ENCODE results near the gene PGBD5.

Gene PGBD5

DNA sequence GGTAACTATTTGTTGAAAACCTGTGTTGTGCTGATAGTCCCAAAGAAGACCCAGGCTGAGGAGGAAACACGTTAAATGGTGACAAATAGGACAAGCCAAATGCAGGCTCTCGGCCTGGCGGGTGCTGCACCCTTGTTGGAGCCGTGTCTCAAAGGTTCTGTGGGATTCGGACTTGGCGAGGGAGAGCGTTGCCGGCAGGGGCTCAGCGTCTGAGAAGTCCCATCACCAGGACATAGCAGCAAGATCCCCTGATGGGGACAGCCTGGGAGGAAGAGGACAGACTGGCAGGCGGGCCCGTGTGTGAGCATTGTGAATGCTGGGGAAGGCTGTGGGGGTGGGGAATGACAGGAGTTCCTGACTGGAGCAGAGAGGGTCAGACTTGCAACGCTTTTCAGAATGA is 142.5 kb downstream of the PGBD5 start:
- DNase-seq (ENCODE audit: low read depth, low spot score): no peak

DNA sequence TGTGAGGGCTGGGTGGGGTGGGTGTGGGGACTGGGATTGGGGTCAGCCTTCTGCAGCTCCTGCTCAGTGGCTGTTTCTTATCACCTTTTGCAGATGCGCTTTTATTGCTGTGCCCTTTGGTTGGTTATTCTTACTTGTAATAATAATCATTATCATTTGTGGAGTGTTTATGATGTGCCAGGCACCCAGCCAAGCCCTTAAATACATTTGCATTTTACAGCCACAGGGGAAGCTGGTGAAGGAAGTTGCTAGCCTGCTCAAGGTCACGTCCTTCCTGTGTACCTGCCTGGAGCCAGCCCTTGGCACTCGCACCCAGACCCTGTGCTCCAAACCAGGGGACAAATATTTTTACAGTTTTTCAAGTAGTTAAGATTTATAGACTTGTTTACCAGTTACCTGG is 144.0 kb downstream of the PGBD5 start:
- no peak for DNase-seq (ENCODE audit: low read depth, low spot score)

GRCh38 chr1:230281556-230281955 is 144.6 kb downstream of the PGBD5 start:
- no peak for DNase-seq (ENCODE audit: low read depth, low spot score)

- no peak for DNase-seq (ENCODE audit: low read depth, low spot score)
These were observed 145.2 kb downstream of the PGBD5 start for GRCh38 chr1:230280906-230281413.

DNA sequence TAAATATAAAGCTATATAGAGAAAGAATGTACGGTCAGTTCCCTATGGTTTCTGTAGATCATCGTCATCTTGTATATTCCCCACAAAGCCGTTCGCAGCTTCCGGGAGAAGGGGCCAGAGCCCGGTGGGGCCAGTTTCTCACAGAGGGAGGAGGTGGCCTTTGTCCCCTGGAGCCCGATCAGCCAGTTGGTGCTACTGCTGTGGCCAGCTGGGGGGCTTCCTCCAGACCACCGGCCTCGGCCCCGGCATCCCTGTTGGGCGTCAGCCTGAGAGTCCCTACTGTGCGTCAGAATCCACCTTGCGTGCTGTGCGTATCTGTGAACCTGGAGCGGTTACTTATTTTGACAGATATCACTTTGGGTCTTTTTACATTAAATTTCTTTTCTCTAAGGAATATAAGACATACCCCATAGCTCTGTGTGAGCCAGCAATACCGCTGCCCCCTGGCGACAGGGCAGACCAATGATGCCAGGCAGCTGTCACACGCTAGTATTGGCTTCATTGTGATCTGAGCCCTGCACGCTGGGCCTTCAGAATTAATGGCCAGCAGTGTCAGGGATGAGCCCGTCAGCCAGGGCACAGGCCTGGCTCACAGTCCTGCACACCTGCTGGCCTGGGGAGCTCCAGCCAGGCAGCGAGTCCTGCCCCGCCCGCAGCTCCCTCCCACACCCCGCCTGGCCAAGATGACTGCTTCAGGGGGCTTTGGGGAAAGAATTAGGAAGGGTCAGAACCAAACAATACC is 145.9 kb downstream of the PGBD5 start:
- no peak for DNase-seq (ENCODE audit: low read depth, low spot score)

DNA sequence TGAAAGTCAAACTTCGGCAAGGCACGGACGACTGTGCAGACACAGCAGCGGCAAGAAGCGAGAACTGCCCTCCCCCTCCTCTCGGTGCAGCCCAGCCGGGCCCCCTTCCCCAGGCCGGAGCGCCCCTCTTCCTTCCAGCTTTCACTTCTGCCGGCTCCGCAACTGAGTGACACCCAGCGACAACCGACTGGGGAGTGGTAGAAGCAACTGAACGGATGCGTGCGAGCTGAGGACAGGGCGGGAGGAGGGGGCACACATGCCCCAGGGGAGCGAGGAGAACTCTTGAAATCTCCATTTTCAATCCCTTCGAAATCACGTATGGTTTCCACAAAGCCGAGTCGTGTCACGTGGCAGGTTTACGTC is 146.6 kb downstream of the PGBD5 start:
- no peak for DNase-seq (ENCODE audit: low read depth, low spot score)

GRCh38 chr1:230278871-230279582 is 147.1 kb downstream of the PGBD5 start:
- no peak for DNase-seq (ENCODE audit: low read depth, low spot score)

GRCh38 chr1:230278376-230278775 is 147.8 kb downstream of the PGBD5 start:
- DNase-seq (ENCODE audit: low read depth, low spot score): no peak

- DNase-seq (ENCODE audit: low read depth, low spot score): no peak
These were observed 148.7 kb downstream of the PGBD5 start for GRCh38 chr1:230277201-230278025.

DNA sequence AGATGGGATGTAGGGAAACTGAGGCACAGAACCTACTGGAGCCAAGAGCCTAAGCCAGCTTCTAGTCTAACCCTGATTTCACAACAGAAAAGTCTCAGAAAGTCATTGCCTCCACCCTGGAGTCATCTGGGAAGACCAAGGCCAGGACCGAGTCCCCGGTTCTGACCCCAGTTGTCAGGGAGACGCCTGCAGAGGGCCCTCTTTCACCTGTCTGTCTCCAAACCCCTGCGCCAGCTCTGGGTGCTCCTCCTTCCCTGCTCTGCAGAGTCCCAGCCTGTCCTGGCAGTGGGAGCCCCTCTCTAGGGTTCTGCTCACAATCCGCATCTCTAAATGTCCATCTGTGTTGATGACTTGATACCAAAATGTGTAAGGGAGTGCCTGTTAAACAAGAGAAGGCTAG is 149.7 kb downstream of the PGBD5 start:
- no peak for DNase-seq (ENCODE audit: low read depth, low spot score)

- DNase-seq (ENCODE audit: low read depth, low spot score): no peak
These were observed 151.9 kb downstream of the PGBD5 start for GRCh38 chr1:230274254-230274653.

- no peak for DNase-seq (ENCODE audit: low read depth, low spot score)
These were observed 152.9 kb downstream of the PGBD5 start for GRCh38 chr1:230273141-230273710.

DNA sequence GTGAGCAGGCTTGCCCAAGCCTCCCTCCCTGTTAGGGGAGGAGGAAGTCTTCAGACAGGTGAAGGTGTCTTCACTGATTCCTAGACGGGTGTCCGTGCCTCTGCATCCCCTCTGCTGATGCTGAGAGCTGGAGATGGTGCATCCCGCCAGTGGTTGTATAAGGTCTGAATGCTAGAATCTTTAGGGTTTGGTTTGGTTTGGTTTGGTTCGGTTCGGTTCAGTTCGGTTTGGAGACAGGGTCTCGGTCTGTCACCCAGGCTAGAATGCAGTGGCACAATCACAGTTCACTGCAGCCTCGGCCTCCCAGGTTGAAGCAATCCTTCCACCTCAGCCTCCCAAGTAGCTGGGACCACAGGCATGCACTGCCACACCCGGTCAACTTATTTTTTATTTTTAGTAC is 153.6 kb downstream of the PGBD5 start:
- DNase-seq (ENCODE audit: low read depth, low spot score): no peak

DNA sequence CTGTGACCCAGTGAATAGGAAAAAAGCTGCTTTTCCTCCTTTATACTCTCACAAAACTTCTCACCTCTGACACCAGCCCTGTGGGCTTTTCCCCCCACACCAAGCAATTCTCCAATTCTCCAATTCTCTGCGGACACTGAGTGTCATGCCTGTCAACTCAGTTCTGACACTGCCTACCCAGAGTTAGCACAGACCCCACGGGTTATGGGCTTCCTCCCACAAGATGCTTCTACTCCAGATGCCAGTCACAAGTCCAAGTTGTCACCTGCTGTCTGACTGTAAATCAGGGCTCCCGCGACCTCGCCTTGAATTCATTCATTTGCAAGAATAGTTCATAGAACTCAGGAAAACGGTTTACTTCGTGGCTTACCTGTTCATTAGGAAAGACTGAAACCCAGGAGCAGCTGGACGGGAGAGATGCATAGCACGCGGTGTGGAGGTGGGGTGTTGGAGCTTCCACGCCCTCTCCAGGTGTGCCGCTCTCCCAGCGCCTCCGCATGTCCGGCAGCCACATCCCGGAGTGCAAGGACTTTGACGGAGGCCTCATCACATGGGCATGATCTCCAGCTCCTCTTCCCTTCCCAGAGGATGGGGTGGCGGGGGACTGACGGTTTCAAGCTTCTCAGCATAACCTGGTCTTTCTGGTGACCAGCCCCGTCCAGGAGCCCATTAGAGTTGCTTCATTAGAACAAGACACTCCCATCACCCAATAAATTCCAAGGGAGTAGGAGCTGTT is 154.7 kb downstream of the PGBD5 start:
- no peak for DNase-seq (ENCODE audit: low read depth, low spot score)

DNA sequence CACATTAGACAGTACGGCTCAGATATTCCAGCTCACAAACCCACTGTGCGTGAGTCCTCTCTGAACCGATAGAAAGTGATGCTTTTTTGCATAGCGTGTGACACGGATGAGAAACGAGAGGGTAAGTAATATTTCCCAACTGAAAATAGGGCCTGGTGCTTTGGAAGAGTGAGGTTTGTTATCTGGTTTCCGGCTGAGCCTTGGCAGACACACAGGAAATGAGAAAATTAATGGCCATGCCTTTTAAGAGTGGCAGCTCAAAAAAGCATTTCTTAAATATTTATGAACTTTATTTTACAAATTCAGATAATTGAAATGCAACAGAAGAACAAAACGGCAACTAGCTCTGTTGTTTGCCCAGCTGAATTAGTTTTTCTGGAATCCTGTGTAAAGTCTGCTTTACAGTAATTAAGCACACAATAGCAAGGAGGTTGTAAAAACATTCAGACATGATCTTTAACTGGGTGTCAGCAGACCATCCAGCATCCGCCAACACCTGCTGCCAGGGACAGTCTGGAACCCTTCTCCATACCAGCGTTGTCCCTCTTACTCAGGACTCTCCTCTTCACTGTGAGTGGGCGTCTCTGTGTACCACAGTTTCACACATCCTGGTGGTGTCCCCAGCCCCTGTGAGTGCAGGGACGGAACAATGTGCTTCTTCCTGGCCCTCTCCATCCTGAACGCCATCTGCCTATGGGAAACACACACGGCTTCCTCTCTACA is 155.4 kb downstream of the PGBD5 start:
- no peak for DNase-seq (ENCODE audit: low read depth, low spot score)

GRCh38 chr1:230270185-230270558 is 156.0 kb downstream of the PGBD5 start:
- DNase-seq (ENCODE audit: low read depth, low spot score): no peak

- no peak for DNase-seq (ENCODE audit: low read depth, low spot score)
These were observed 157.6 kb downstream of the PGBD5 start for GRCh38 chr1:230268371-230269170.

DNA sequence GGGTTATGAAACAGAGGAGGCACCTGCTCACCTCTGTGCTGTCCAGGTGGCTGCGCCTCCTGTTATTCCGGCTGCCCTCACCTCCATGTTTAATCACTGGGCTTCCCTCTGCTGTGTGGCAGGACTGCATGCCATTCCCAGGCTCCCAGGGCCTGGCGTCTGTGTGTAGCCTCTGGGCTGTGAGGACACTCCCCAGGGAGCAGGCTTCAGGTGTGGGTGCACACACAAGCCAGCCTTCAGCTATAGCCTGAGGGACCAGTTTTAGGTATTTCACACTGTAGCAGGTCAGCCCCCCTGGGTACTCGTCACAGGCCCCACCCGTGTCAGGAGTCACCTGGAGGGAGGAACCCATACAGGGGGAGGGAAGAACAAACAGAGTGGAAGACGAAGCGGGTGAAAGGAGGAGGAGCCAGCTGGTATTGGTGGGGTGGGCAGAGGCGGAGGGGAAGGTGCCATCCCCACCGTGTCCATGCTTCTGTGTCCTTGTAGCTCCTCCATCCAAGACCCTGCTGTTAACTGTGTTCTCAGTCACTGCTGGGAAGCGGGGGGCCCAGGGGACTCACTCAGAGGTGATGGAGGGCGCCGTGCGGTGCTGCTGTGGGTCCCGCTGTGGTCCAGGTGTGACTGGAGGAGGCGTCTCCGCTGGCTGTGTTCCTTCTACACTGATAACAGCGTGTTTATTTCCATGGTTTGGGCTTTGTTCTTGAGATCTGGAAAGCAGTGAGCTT is 158.6 kb downstream of the PGBD5 start:
- no peak for DNase-seq (ENCODE audit: low read depth, low spot score)

DNA sequence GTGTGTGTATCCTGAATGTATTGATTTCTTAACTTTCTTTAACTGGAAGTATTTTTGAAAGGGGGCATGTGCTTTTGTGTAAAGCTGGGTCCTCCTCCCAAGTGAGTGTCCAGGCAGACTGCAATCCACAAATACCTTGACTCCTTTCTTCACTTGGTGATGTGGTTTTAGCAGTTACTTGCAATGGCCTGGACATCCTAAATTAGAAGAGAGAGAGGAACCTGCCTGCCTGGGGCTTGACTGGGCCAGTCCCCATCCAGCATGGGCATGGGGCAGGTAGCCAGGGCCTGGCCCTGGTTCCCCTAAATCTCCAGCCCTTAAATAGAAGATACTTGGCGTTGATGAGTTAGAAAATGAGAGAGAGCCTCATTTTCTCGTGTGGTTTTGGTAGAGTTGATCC is 159.7 kb downstream of the PGBD5 start:
- no peak for DNase-seq (ENCODE audit: low read depth, low spot score)
